Lung (tissue), 12 donors: ENCODE data around the gene LURAP1L. TPM values are rescaled to one million over a fixed set of nuclear protein-coding genes. Genes with fewer than 3 reads are reported as not detected.

Source experiments
- ATAC-seq: fragments of 200-7000 bp; cut with Tn5 transposase; one replicate; pipeline ENCODE4 v1.9.1; 2020; ENCODE audit warnings: moderate number of reproducible peaks; ENCODE audit not compliant: insufficient read depth, low FRiP score
- DNase-seq, 3 donors: peaks; one replicate each; pipeline ENCODE4 v3.0.0-alpha.2; 2013 to 2017
- H3K27ac ChIP-seq, 2 donors: one replicate each; pipeline ENCODE4 v1.5.1; 2013; ENCODE audit warnings: mild to moderate bottlenecking in 2 of 2, moderate library complexity in 2 of 2, control low read depth in 1 of 2, inconsistent platforms in 1 of 2, low read depth in 1 of 2, low read length in 1 of 2
- H3K27me3 ChIP-seq, 3 donors: one replicate each; pipeline ENCODE4 v1.5.1; 2013; ENCODE audit warnings: low read length in 2 of 3; ENCODE audit not compliant: control insufficient read depth in 3 of 3, insufficient read depth in 3 of 3
- H3K36me3 ChIP-seq, 4 donors: one replicate each; pipeline ENCODE4 v1.5.1; 2013; ENCODE audit warnings: low read length in 4 of 4, mild to moderate bottlenecking in 1 of 4, moderate library complexity in 1 of 4; ENCODE audit not compliant: control insufficient read depth in 4 of 4, insufficient read depth in 4 of 4
- H3K4me1 ChIP-seq, 5 donors: one replicate each; pipeline ENCODE4 v1.5.1; 2013; ENCODE audit warnings: low read length in 5 of 5, mild to moderate bottlenecking in 2 of 5, moderate library complexity in 1 of 5; ENCODE audit not compliant: control insufficient read depth in 5 of 5, insufficient read depth in 5 of 5
- H3K4me3 ChIP-seq: one replicate; pipeline ENCODE4 v1.5.1; 2013; ENCODE audit warnings: mild to moderate bottlenecking, control low read depth, moderate library complexity
- H3K9ac ChIP-seq, 2 donors: one replicate each; pipeline ENCODE4 v1.5.1; 2013; ENCODE audit warnings: low read length in 2 of 2, control low read depth in 1 of 2; ENCODE audit not compliant: insufficient read depth in 1 of 2
- H3K9me3 ChIP-seq, 4 donors: one replicate each; pipeline ENCODE4 v1.5.1; 2013; ENCODE audit warnings: low read length in 3 of 4, mild to moderate bottlenecking in 1 of 4, moderate library complexity in 1 of 4; ENCODE audit not compliant: control insufficient read depth in 4 of 4, insufficient read depth in 3 of 4
- CTCF ChIP-seq: IDR thresholded peaks from 2 replicates; pipeline ENCODE4 v1.5.1; 2012; ENCODE audit warnings: mild to moderate bottlenecking; ENCODE audit errors: control extremely low read depth, extremely low read depth
- WGBS, 2 donors: extraction: QIAGEN DNeasy Blood & Tissue Kit; methylation state at CpG; one replicate each; pipeline ENCODE4 v1.1.7; 2013; 5-methylcytosine and 5-hydroxymethylcytosine counted together
- polyA plus RNA-seq, 2 donors: library from polyadenylated mRNA; stranded (reverse); fragments of 200-250 nt; gene quantifications; one replicate each; pipeline ENCODE4 v1.2.1, GENCODE V29; 2013
- total RNA-seq, 2 donors: library from RNA; depleted of rRNA in 1 of 2; stranded (reverse); fragments of >200 nt in 1 of 2; gene quantifications; one replicate each; pipeline ENCODE4 v1.2.1, GENCODE V29; 2014 to 2021
- donor health status: control.
- donor health status: control.
- donor health status: Bipolar disorder and iron deficiency.
- donor health status: healthy.
- donor health status: DM: yes; HTN: yes; CAD: no.

The LURAP1L gene
- total and polyA plus RNA-seq, 4 donors = 24.9 to 104 (median 30.1) TPM

GRCh38 chr9:12781226-12781733, 6.5 kb downstream of the LURAP1L start:
- Histone ChIP-seq H3K27ac (no peak overlapping the region), H3K4me3 (no peak overlapping the region), H3K9me3 (peaks cover 0 to 7% (median 0%) of the 10 kb centered on the region in 4 donors), H3K4me1 (peaks cover 2 to 38% (median 16%) of the 10 kb centered on the region in 5 donors), H3K9ac (no peak overlapping the region), H3K27me3 (no peaks in the 10 kb centered on the region), H3K36me3 (peaks cover 0 to 43% (median 20%) of the 10 kb centered on the region in 4 donors)
- DNase-seq (no peak), ATAC-seq (no peak)
- 61 to 75% methylated on average over 9 of the region's 9 CpGs for WGBS, 2 donors
- TF ChIP-seq CTCF = no peak

GRCh38 chr9:12783767-12784460, 9.1 kb downstream of the LURAP1L start:
- no peak for TF ChIP-seq CTCF
- H3K4me3 ChIP-seq = no peak overlapping the region
- H3K27me3 ChIP-seq = no peaks in the 10 kb centered on the region
- H3K36me3 ChIP-seq = peaks cover 0 to 20% (median 9%) of the 10 kb centered on the region in 4 donors
- H3K9ac ChIP-seq = peak overlapping the region in 1 of 2 donors; percentile 34
- peak overlapping the region in 1 of 2 donors; percentile 96 for H3K27ac ChIP-seq
- peaks cover 0 to 7% (median 0%) of the 10 kb centered on the region in 4 donors for H3K9me3 ChIP-seq
- ATAC-seq (no peak), DNase-seq (no peak)
- WGBS, 2 donors = 81 to 82% methylated on average over 1 of the region's 1 CpG
- H3K4me1 ChIP-seq = peaks cover 2 to 29% (median 16%) of the 10 kb centered on the region in 5 donors

DNA sequence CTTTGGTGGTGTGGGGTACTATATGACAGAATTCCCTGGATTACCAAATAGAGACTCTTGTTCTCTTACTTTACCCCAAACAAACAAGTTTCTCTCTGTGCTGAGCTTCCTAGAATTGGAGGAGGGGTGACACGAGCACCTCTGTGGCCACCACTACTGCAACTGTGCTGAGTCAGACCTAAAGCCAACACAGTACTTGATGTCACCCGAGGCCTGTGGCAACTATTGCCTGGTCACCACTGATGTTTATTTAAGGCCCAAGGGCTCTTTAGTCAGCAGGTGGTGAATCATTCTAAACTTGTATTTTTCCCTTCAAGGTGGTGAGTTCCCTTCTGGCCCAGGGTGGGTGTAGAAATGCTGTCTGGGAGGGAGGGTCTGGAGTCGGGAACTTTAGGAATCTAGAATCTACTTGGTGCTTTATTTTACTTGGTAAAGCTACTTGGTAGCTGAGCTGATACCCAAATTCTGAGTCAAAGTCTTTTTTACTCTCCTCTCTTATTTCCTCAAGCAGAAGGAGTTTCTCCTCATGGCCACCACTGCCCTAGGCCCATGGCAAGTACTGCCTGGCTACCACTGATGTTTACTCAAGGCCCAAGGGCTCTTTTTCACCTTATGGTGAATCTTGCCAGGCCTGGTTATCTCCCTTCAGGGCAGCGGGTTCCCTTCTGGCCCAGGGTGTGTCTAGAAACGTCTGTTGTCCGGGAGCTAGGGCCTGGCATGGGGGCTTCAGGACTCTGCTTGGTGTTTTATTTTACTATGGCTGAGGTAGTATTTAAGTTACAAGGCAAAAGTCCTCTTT, 9.8 kb downstream of the LURAP1L start:
- 50 to 70% methylated on average over 6 of the region's 6 CpGs for WGBS, 2 donors
- peak; percentile 90 for ATAC-seq
- peaks cover 0 to 15% (median 7%) of the 10 kb centered on the region in 4 donors for H3K36me3 ChIP-seq
- H3K27me3 ChIP-seq = no peaks in the 10 kb centered on the region
- peak overlapping the region in 1 of 2 donors; percentile 34 for H3K9ac ChIP-seq
- no peak for DNase-seq
- no peak for TF ChIP-seq CTCF
- H3K4me1 ChIP-seq = peaks cover 2 to 33% (median 16%) of the 10 kb centered on the region in 5 donors
- peak overlapping the region; percentile 1 to 96 for H3K27ac ChIP-seq
- peaks cover 0 to 7% (median 0%) of the 10 kb centered on the region in 4 donors for H3K9me3 ChIP-seq
- no peak overlapping the region for H3K4me3 ChIP-seq
